Mesendoderm (in vitro differentiated cells): ENCODE data around the gene OOSP2. TPM values are rescaled to one million over a fixed set of nuclear protein-coding genes. Genes with fewer than 3 reads are reported as not detected.

Source experiments
- DNase-seq: peaks from one replicate; pipeline ENCODE4 v3.0.0; 2013
- H2AK5ac ChIP-seq: 2 replicates; pipeline ENCODE4 v1.6.1; 2013; ENCODE audit warnings: low read length, inconsistent platforms
- H2BK120ac ChIP-seq: 2 replicates; pipeline ENCODE4 v1.6.1; 2013; ENCODE audit warnings: low read depth, mild to moderate bottlenecking, low read length, moderate library complexity, mixed read lengths
- H2BK15ac ChIP-seq: replicated peaks from 2 replicates; pipeline ENCODE4 v1.6.1; 2013; ENCODE audit warnings: low read depth, mild to moderate bottlenecking, moderate library complexity
- H2BK5ac ChIP-seq: 2 replicates; pipeline ENCODE4 v1.6.1; 2013; ENCODE audit warnings: low read length, inconsistent platforms
- H3K18ac ChIP-seq: 2 replicates; pipeline ENCODE4 v1.6.1; 2013; ENCODE audit warnings: mild to moderate bottlenecking, low read length, mixed read lengths
- H3K23ac ChIP-seq: one replicate; pipeline ENCODE4 v1.6.1; 2013; ENCODE audit warnings: low read length
- H3K27ac ChIP-seq: 2 replicates; pipeline ENCODE4 v1.5.1; 2013; ENCODE audit warnings: low read depth, mild to moderate bottlenecking, inconsistent platforms, low read length, moderate library complexity
- H3K27me3 ChIP-seq: 2 replicates; pipeline ENCODE4 v1.6.1; 2013; ENCODE audit warnings: low read length, control low read depth, mild to moderate bottlenecking, inconsistent platforms; ENCODE audit not compliant: insufficient read depth, poor library complexity
- H3K36me3 ChIP-seq: 2 replicates; pipeline ENCODE4 v1.6.1; 2013; ENCODE audit warnings: low read length, inconsistent platforms; ENCODE audit not compliant: control insufficient read depth, insufficient read depth
- H3K4ac ChIP-seq: one replicate; pipeline ENCODE4 v1.6.1; 2013; ENCODE audit warnings: low read depth, mild to moderate bottlenecking, low read length, moderate library complexity
- H3K4me1 ChIP-seq: 2 replicates; pipeline ENCODE4 v1.6.1; 2013; ENCODE audit warnings: low read depth, low read length, inconsistent platforms; ENCODE audit not compliant: control insufficient read depth
- H3K4me2 ChIP-seq: 2 replicates; pipeline ENCODE4 v1.6.1; 2013; ENCODE audit warnings: low read length
- H3K4me3 ChIP-seq: 2 replicates; pipeline ENCODE4 v1.5.1; 2013; ENCODE audit warnings: mild to moderate bottlenecking, low read length
- H3K56ac ChIP-seq: one replicate; pipeline ENCODE4 v1.6.1; 2013; ENCODE audit warnings: low read length
- H3K79me1 ChIP-seq: 2 replicates; pipeline ENCODE4 v1.6.1; 2013; ENCODE audit warnings: low read length, inconsistent platforms
- H3K79me2 ChIP-seq: 2 replicates; pipeline ENCODE4 v1.6.1; 2013; ENCODE audit warnings: mild to moderate bottlenecking, low read length; ENCODE audit not compliant: control insufficient read depth, insufficient read depth
- H3K9ac ChIP-seq: 2 replicates; pipeline ENCODE4 v1.6.1; 2013; ENCODE audit warnings: low read length, inconsistent platforms
- H4K5ac ChIP-seq: one replicate; pipeline ENCODE4 v1.6.1; 2013; ENCODE audit warnings: low read length
- H4K8ac ChIP-seq: one replicate; pipeline ENCODE4 v1.6.1; 2013; ENCODE audit warnings: low read depth, mild to moderate bottlenecking, control low read depth, low read length, moderate library complexity
- WGBS: extraction: QIAGEN DNeasy Blood & Tissue Kit; methylation state at CpG from one replicate; pipeline ENCODE4 v1.1.7; 2013; ENCODE audit warnings: low lambda C conversion rate, missing lambda C conversion rate; ENCODE audit not compliant: insufficient coverage; ENCODE audit errors: extremely low coverage; 5-methylcytosine and 5-hydroxymethylcytosine counted together
- polyA plus RNA-seq, 2 experiments: library from polyadenylated mRNA; stranded (reverse); fragments of 200-250 nt; gene quantifications; one replicate each; pipeline ENCODE4 v1.2.3, GENCODE V29; 2013

Gene OOSP2
- not detected for polyA plus RNA-seq (2013, experiment 1 of 2)
- not detected for polyA plus RNA-seq (2013, experiment 2 of 2)

DNA sequence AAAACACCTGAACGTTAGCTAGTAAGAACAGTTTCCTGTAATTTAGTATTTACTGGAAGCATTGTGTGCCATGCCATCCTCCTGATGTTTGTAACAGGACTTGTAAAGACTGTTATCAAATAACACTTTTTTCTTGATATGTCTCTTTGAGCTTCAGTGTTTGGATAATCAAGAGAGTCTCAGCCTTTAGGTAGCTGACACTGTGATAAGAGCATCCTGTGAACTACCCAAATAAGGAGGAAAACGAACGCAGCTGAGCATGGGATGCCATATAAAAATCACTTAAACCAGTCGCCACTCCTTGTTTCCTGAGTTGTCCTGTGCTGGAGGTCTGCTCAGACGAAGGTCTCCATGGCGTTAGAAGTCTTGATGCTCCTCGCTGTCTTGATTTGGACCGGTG, at the start of gene OOSP2:
TSS of gene OOSP2 (plus strand) at position 301 of the 400 bp plus-strand sequence. CDS start at position 352, 51 bp downstream.
- peak; percentile 2 for DNase-seq
- Histone ChIP-seq H3K79me2 (no peaks in the 10 kb centered on the region), H4K5ac (no peak within 1 kb of the TSS), H3K18ac (no peak within 1 kb of the TSS), H3K4me3 (no peak within 1 kb of the TSS), H4K8ac (no peak within 1 kb of the TSS), H3K9ac (no peak within 1 kb of the TSS), H3K23ac (no peak within 1 kb of the TSS), H3K4me1 (no peaks in the 10 kb centered on the region), H3K4me2 (no peak within 1 kb of the TSS), H3K4ac (no peak within 1 kb of the TSS), H2AK5ac (no peak within 1 kb of the TSS), H2BK15ac (no peak within 1 kb of the TSS), H3K36me3 (no peaks in the 10 kb centered on the region), H3K56ac (no peak within 1 kb of the TSS), H3K79me1 (no peaks in the 10 kb centered on the region), H3K27me3 (no peaks in the 10 kb centered on the region), H2BK5ac (no peak within 1 kb of the TSS), H3K27ac (no peak within 1 kb of the TSS), H2BK120ac (no peak within 1 kb of the TSS)
- no CpG with 5 or more reads among the region's 8 CpGs for WGBS

DNA sequence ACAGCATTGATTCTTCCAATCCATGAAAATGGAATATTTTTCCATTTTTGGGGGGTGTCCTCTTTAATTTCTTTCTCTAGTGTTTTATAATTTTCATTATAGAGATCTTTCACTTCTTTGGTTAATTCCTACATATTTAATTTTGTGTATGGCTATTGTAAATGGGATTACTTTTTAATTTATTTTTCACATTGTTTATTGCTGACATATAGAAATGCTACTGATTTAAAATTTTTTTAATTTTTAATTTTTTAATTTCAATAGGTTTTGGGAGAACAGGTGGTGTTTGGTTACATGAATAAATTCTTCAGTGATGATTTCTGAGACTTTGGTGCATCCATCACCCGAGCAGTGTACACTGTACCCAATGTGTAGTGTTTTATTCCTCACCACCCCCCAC, 49.8 kb upstream of the OOSP2 start:
- Histone ChIP-seq H2BK120ac (no peak overlapping the region), H3K56ac (no peak overlapping the region), H3K23ac (no peak overlapping the region), H4K5ac (no peak overlapping the region), H3K4ac (no peak overlapping the region), H3K27ac (no peak overlapping the region), H3K4me2 (no peak overlapping the region), H3K27me3 (no peaks in the 10 kb centered on the region), H2BK5ac (no peak overlapping the region), H3K79me2 (no peaks in the 10 kb centered on the region), H3K18ac (no peak overlapping the region), H2BK15ac (no peak overlapping the region), H3K4me3 (no peak overlapping the region), H2AK5ac (no peak overlapping the region), H4K8ac (no peak overlapping the region), H3K79me1 (no peaks in the 10 kb centered on the region), H3K9ac (no peak overlapping the region), H3K36me3 (no peaks in the 10 kb centered on the region), H3K4me1 (no peaks in the 10 kb centered on the region)
- WGBS, result no CpG with 5 or more reads among the region's 1 CpG
- no peak for DNase-seq

- Histone ChIP-seq H3K36me3 (no peaks in the 10 kb centered on the region), H2BK5ac (no peak overlapping the region), H4K8ac (no peak overlapping the region), H3K56ac (no peak overlapping the region), H3K4ac (no peak overlapping the region), H3K18ac (no peak overlapping the region), H2BK120ac (no peak overlapping the region), H3K4me3 (no peak overlapping the region), H4K5ac (no peak overlapping the region), H3K27ac (no peak overlapping the region), H3K4me2 (no peak overlapping the region), H3K27me3 (no peaks in the 10 kb centered on the region), H3K9ac (no peak overlapping the region), H3K79me1 (no peaks in the 10 kb centered on the region), H2BK15ac (no peak overlapping the region), H3K79me2 (no peaks in the 10 kb centered on the region), H3K4me1 (no peaks in the 10 kb centered on the region), H3K23ac (no peak overlapping the region), H2AK5ac (no peak overlapping the region)
- no peak for DNase-seq
- no CpG with 5 or more reads among the region's 5 CpGs for WGBS
These were observed 47.8 kb upstream of the OOSP2 start for GRCh38 chr11:59992425-59992824.

DNA sequence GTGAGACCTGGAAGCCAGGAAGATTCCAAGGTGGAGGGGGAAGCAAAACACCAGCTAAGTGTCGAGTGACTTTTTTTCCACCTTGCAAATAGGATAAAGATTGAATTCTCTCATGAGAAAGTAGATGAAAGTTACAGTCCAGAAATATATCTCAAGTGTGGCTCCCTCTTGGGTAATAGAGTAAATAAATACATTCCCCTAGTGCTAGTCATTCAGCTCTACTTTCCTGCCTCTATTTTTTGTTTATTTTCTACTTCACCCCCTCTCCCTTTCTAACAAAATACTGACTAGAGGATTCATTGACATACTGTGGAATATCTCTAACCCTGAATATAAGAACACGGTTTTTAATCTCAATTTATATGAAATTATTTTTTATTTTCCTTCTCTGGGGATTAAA, 42.4 kb upstream of the OOSP2 start:
- Histone ChIP-seq H3K9ac (no peak overlapping the region), H4K5ac (no peak overlapping the region), H3K27me3 (no peaks in the 10 kb centered on the region), H2BK5ac (no peak overlapping the region), H3K4me2 (no peak overlapping the region), H3K36me3 (no peaks in the 10 kb centered on the region), H3K79me2 (no peaks in the 10 kb centered on the region), H3K56ac (no peak overlapping the region), H3K4me1 (no peaks in the 10 kb centered on the region), H4K8ac (no peak overlapping the region), H2BK120ac (no peak overlapping the region), H3K18ac (no peak overlapping the region), H3K23ac (no peak overlapping the region), H3K79me1 (no peaks in the 10 kb centered on the region), H2AK5ac (no peak overlapping the region), H2BK15ac (no peak overlapping the region), H3K4ac (no peak overlapping the region), H3K27ac (no peak overlapping the region), H3K4me3 (no peak overlapping the region)
- no peak for DNase-seq
- WGBS, result no CpG with 5 or more reads among the region's 2 CpGs

GRCh38 chr11:59999691-60000090, 40.5 kb upstream of the OOSP2 start:
- Histone ChIP-seq H3K79me1 (no peaks in the 10 kb centered on the region), H2AK5ac (no peak overlapping the region), H3K4me3 (no peak overlapping the region), H3K4me2 (no peak overlapping the region), H2BK5ac (no peak overlapping the region), H3K23ac (no peak overlapping the region), H3K9ac (no peak overlapping the region), H3K18ac (no peak overlapping the region), H2BK120ac (no peak overlapping the region), H3K36me3 (no peaks in the 10 kb centered on the region), H3K4ac (no peak overlapping the region), H2BK15ac (no peak overlapping the region), H3K27ac (no peak overlapping the region), H3K4me1 (no peaks in the 10 kb centered on the region), H3K27me3 (no peaks in the 10 kb centered on the region), H4K8ac (no peak overlapping the region), H4K5ac (no peak overlapping the region), H3K56ac (no peak overlapping the region), H3K79me2 (no peaks in the 10 kb centered on the region)
- DNase-seq, result peak; percentile 2
- WGBS, result no CpG with 5 or more reads among the region's 4 CpGs

- DNase-seq, result peak; percentile 2
- Histone ChIP-seq H2BK120ac (no peak overlapping the region), H3K4ac (no peak overlapping the region), H3K4me3 (no peak overlapping the region), H3K27ac (no peak overlapping the region), H3K56ac (no peak overlapping the region), H2BK15ac (no peak overlapping the region), H2BK5ac (no peak overlapping the region), H2AK5ac (no peak overlapping the region), H3K36me3 (no peaks in the 10 kb centered on the region), H3K79me2 (no peaks in the 10 kb centered on the region), H3K79me1 (no peaks in the 10 kb centered on the region), H4K8ac (no peak overlapping the region), H3K4me2 (no peak overlapping the region), H3K27me3 (no peaks in the 10 kb centered on the region), H4K5ac (no peak overlapping the region), H3K18ac (no peak overlapping the region), H3K9ac (no peak overlapping the region), H3K23ac (no peak overlapping the region), H3K4me1 (no peaks in the 10 kb centered on the region)
- no CpG with 5 or more reads among the region's 2 CpGs for WGBS
These were observed 36.5 kb upstream of the OOSP2 start for GRCh38 chr11:60003729-60004128.
